GM19455 (cell line): ENCODE measurements around the gene UST.
"Not testable (repeated sequence)": the region's sequence is repeated elsewhere in the genome, so short reads cannot be mapped to it uniquely, and the experiment has no call there.

Source experiments
- ATAC-seq: cut with Tn5 transposase; IDR thresholded peaks from one replicate; pipeline ENCODE4 v1.9.1; 2021; ENCODE audit not compliant: unreplicated experiment

Gene UST

DNA sequence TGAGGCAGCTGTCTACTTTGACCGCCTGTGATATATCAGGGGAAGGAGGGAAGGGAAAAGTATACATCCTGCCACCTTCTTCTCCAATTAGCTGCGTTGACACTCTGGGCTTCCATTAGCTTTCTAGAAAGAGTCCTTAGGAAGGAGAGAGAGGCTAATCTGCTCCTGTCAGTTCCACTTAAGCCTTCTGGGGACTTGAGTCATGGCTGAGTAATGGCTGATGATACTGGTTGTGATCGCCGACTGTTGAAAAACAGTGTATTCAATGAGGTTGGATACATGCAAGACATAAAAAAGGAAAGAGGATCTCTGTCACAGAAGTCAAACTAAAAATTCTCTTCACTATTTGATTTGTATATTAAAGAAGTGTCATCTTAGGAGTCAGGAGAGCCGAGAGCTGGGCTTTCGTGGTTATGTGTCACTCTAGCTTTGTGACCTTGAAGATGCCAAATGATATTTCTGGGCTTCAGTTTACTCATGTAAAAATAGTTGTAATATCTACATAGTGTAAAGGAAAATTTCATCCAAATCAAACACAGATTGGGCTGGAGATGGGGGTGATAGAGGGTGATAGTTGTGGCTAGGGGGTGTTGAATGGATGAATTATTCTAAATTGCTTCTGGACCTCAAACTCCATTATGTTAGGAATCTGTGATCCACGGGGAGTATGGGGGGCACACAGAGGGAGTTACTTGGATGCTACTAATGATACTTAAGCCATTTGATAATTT, 189.0 kb downstream of the UST start:
- no peak for ATAC-seq

- no peak for ATAC-seq
Measured at GRCh38 chr6:148943451-148943850, 196.6 kb downstream of the UST start.

- no peak for ATAC-seq
Measured at GRCh38 chr6:148944608-148945007, 197.8 kb downstream of the UST start.

GRCh38 chr6:148945301-148946021, 198.6 kb downstream of the UST start:
- ATAC-seq, result no peak

GRCh38 chr6:148947621-148948444, 201.0 kb downstream of the UST start:
- peak; percentile 91 for ATAC-seq

DNA sequence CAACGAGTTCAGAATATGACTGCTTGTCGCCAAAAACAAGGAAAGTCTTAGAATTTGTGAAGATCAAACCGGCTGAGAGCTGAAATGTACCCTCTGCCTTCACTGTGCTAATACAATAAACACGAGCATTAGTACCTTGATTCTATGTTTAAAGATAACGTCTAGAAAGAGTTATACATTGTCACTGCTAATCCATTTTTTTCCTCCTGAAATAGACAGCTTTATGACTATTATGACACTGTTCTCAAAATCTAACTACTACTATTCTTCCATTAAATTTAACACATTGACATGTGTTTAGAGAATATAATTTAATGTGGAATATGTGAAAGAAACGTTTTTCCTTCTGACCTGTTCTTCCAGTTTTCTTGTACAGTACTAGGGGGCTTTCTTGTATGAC, 204.8 kb downstream of the UST start:
- ATAC-seq, result no peak

GRCh38 chr6:148952147-148953035, 205.6 kb downstream of the UST start:
- ATAC-seq, result no peak

DNA sequence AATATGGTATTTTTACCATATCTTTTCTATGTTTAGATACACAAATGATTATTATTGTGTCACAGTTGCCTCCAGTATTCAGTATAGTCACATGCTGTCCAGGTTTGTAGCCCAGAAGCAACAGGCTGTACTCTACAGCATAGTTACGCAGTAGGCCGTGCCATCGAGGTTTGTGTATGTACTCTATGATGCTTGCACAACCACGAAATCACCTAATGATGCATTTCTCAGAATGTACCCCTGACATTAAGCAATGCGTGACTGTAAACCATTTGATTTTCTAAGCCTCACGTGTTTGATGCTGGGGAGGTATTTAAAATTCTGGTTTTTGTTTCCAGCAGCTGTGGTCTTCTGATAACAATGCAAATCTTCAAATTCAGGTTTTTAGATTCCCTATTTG, 207.6 kb downstream of the UST start:
- ATAC-seq, result no peak

GRCh38 chr6:148954934-148955333, 208.1 kb downstream of the UST start:
- no peak for ATAC-seq

GRCh38 chr6:148955441-148955840, 208.6 kb downstream of the UST start:
- ATAC-seq, result no peak

DNA sequence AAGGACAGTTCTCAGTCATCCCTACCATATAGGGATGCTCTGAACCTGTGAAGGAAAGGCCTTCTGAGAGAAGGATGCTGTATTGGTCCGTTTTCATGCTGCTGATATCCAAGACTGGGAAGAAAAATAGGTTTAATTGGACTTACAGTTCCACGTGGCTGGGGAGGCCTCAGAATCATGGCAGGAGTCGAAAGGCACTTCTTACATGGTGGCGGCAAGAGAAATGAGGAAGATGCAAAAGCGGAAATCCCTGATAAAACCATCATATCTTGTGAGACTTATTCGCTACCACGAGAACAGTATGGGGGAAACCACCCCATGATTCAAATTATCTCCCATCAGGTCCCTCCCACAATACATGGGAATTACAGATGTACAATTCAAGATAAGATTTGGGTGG, 209.3 kb downstream of the UST start:
- ATAC-seq, result not testable (repeated sequence)

DNA sequence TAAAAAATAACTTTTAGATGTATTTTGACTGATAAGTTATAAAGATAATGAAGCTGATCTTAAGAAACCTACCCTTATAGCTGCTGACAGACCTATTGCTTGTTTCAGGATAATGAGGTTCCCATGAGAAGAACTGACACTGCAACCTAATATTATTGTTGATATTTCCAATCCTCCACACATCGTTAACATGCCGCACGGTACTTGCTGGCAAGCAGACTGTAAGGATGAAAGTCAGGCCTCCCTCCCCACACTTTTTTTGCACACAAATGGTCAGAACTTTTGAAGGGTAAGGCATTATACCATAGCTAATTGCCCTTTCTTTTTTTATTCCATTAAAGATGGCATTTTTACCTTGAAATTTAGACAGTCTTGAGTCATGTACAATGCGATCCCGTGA, 210.9 kb downstream of the UST start:
- ATAC-seq, result no peak

GRCh38 chr6:148959008-148959407, 212.2 kb downstream of the UST start:
- ATAC-seq, result no peak

- no peak for ATAC-seq
Measured at GRCh38 chr6:148959501-148959900, 212.7 kb downstream of the UST start.

DNA sequence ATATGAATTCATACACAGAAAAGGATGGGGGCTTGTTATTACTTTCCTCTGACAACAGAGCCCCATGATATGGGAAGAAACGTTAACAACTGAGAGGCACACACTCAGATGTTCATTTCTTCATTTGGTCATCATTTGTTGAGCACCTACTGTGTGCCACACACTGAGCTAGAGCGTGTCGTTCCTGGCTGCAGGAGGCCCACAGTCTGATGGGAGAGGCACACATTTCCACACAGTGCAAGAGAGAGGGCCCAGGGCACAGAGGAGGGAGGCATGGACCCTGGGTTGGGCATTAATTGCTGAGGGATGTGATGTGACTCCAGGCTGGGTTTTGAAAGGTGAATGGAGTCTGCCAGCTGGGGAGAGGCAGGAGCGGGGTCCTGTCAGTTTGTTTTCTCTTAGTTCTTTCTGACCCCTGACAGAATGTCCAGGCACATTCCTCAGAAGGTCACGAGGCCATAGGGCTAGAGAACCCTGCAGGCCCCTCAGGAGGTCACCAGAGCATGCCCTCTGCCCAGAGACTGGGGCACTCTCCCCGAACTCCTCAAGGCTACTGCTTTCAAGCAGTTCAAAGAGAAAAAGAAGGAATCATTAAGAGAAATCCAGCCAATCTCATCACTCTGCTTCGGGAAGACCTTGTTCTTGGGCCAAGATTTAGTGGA, 216.2 kb downstream of the UST start:
- no peak for ATAC-seq

DNA sequence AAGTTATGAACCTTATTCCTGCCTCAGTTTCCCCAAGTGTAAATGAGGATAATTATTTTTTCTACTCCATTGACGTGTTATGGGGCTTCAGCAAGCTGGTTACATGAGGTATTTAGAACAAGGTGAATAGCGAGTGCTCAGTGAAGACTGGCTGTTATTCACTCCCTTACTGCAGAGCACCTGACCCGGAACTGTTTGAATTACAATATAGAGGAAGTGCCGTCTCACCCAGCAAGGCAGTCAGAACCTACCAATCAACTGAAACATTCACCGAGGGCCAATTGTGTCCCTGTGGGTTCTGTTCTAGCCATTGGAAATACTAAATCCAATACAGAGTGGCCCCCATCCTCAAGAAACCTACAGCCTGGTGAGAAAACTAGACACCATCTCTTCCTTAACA, 216.9 kb downstream of the UST start:
- no peak for ATAC-seq

- ATAC-seq, result no peak
Measured at GRCh38 chr6:148964467-148964866, 217.6 kb downstream of the UST start.

GRCh38 chr6:148965287-148965686, 218.5 kb downstream of the UST start:
- ATAC-seq, result no peak

DNA sequence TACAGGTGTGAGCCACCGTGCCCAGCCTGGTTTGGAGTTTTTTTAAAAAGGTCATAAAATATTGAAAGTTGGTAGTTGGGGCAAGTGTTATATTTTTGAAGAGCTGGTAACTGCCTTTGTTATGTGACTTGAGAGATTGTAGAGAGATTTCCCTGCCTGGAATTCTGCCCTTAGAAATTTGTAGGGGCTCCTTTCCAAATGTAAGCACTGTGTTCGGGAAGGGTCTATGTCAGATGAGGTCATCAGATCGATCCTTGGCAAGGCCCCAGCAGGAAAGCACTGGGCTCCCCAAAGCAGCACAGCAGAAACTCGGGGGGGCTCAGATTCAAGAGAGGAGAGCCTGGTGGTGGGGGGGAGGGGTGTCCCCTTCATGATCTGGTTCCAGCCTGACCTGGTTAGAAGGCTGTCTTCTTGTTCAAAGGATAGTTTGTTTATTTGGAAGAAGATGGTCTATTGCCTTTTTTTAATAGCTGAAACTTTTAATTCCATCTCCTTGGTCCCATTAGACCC, 220.2 kb downstream of the UST start:
- no peak for ATAC-seq

GRCh38 chr6:148967541-148967956, 220.7 kb downstream of the UST start:
- no peak for ATAC-seq
